IMR-90 (cell line): ENCODE results near the gene HERC3. TPM values are rescaled to one million over a fixed set of nuclear protein-coding genes. Genes with fewer than 3 reads are reported as not detected.

ENCODE experiments used
- ATAC-seq: fragments of 200-7000 bp; cut with Tn5 transposase; 2 replicates; pipeline ENCODE4 v1.9.1; 2020; ENCODE audit warnings: low read depth, mild to moderate bottlenecking, moderate library complexity
- BruUV-seq: library from RNA; stranded (reverse); fragments of 400-500 nt; replicated peaks from 2 replicates; lab custom pipeline; 2021; lab: Mats Ljungman, UMichigan
- CTCF ChIA-PET: fragments of 300-600 bp; formaldehyde crosslinking; extraction: SDS; loops from one replicate; lab custom pipeline; 2021; ENCODE audit warnings: antibody characterized with exemption; lab: Yijun Ruan, JAX
- POLR2A ChIA-PET: fragments of 300-600 bp; sonication (Branson Sonifier 250); formaldehyde crosslinking; loops from one replicate; lab custom pipeline; 2022; ENCODE audit warnings: antibody characterized with exemption; ENCODE audit not compliant: unreplicated experiment; lab: Charles Lee
- DNase-seq: peaks from one replicate; pipeline ENCODE4 v3.0.0; 2013
- H2AFZ ChIP-seq: replicated peaks from 2 replicates; pipeline ENCODE3; 2013; ENCODE audit warnings: low read length, mild to moderate bottlenecking; ENCODE audit not compliant: poor library complexity
- H2AK5ac ChIP-seq: 2 replicates; pipeline ENCODE4 v1.6.1; 2013; ENCODE audit warnings: low read depth, low read length, inconsistent platforms
- H2AK9ac ChIP-seq: replicated peaks from 2 replicates; pipeline ENCODE3; 2013; ENCODE audit warnings: mild to moderate bottlenecking, low read depth, low read length, moderate library complexity; ENCODE audit not compliant: poor library complexity
- H2BK120ac ChIP-seq: 2 replicates; pipeline ENCODE4 v1.6.1; 2013; ENCODE audit warnings: low read depth, low read length, inconsistent platforms
- H2BK15ac ChIP-seq: 3 replicates; pipeline ENCODE4 v1.6.1; 2013; ENCODE audit warnings: low read depth, low read length, inconsistent platforms
- H2BK20ac ChIP-seq: 2 replicates; pipeline ENCODE4 v1.6.1; 2013; ENCODE audit warnings: low read depth, mild to moderate bottlenecking, inconsistent platforms, low read length, moderate library complexity
- H2BK5ac ChIP-seq: 2 replicates; pipeline ENCODE4 v1.6.1; 2013; ENCODE audit warnings: mild to moderate bottlenecking, low read depth, low read length, inconsistent platforms; ENCODE audit not compliant: poor library complexity, severe bottlenecking
- H3K14ac ChIP-seq: replicated peaks from 2 replicates; pipeline ENCODE4 v1.6.1; 2013; ENCODE audit warnings: low read depth, low read length, inconsistent platforms
- H3K18ac ChIP-seq: 2 replicates; pipeline ENCODE4 v1.6.1; 2013; ENCODE audit warnings: low read depth, low read length, control low read depth
- H3K23ac ChIP-seq: 2 replicates; pipeline ENCODE4 v1.6.1; 2013; ENCODE audit warnings: low read depth, low read length, inconsistent platforms
- H3K27ac ChIP-seq: 2 replicates; pipeline ENCODE4 v1.5.1; 2013; ENCODE audit warnings: mild to moderate bottlenecking, control low read depth, low read length; ENCODE audit not compliant: insufficient read depth
- H3K27me3 ChIP-seq: 2 replicates; pipeline ENCODE4 v1.6.1; 2013; ENCODE audit warnings: low read length; ENCODE audit not compliant: control insufficient read depth, insufficient read depth
- H3K36me3 ChIP-seq: 2 replicates; pipeline ENCODE4 v1.6.1; 2013; ENCODE audit warnings: low read length, mixed read lengths; ENCODE audit not compliant: control insufficient read depth, insufficient read depth
- H3K4ac ChIP-seq: 2 replicates; pipeline ENCODE4 v1.6.1; 2013; ENCODE audit warnings: low read depth, low read length, inconsistent platforms
- H3K4me1 ChIP-seq: 2 replicates; pipeline ENCODE4 v1.6.1; 2013; ENCODE audit warnings: low read length, mixed read lengths; ENCODE audit not compliant: control insufficient read depth, insufficient read depth
- H3K4me2 ChIP-seq: 2 replicates; pipeline ENCODE4 v1.6.1; 2013; ENCODE audit warnings: low read depth, mild to moderate bottlenecking, control low read depth, low read length, moderate library complexity
- H3K4me3 ChIP-seq: 2 replicates; pipeline ENCODE4 v1.5.1; 2013; ENCODE audit warnings: low read depth, mild to moderate bottlenecking, control low read depth, low read length, moderate library complexity; ENCODE audit not compliant: insufficient read depth
- H3K56ac ChIP-seq: 2 replicates; pipeline ENCODE4 v1.6.1; 2013; ENCODE audit warnings: low read length, inconsistent platforms; ENCODE audit not compliant: insufficient read depth; ENCODE audit errors: extremely low read depth
- H3K79me1 ChIP-seq, 2 experiments: 2 replicates each; pipeline ENCODE4 v1.6.1; 2013; ENCODE audit warnings: low read length in 2 of 2, inconsistent platforms in 1 of 2, low read depth in 1 of 2
- H3K9ac ChIP-seq: 2 replicates; pipeline ENCODE4 v1.6.1; 2013; ENCODE audit warnings: low read depth, low read length, control low read depth
- H3K9me1 ChIP-seq: 2 replicates; pipeline ENCODE4 v1.6.1; 2013; ENCODE audit warnings: low read length, inconsistent platforms; ENCODE audit not compliant: insufficient read depth
- H3K9me3 ChIP-seq: 2 replicates; pipeline ENCODE4 v1.6.1; 2013; ENCODE audit warnings: low read length; ENCODE audit not compliant: control insufficient read depth, insufficient read depth
- H4K20me1 ChIP-seq: 2 replicates; pipeline ENCODE4 v1.6.1; 2013; ENCODE audit warnings: low read length, inconsistent platforms; ENCODE audit not compliant: insufficient read depth
- H4K5ac ChIP-seq: 2 replicates; pipeline ENCODE4 v1.6.1; 2013; ENCODE audit warnings: mild to moderate bottlenecking, low read depth, low read length, control low read depth
- H4K8ac ChIP-seq, 2 experiments: 2 replicates each; pipeline ENCODE4 v1.6.1; 2013; ENCODE audit warnings: low read depth in 2 of 2, low read length in 2 of 2, control low read depth in 1 of 2, inconsistent platforms in 1 of 2
- H4K91ac ChIP-seq: 2 replicates; pipeline ENCODE4 v1.6.1; 2013; ENCODE audit warnings: low read depth, low read length, inconsistent platforms; ENCODE audit not compliant: insufficient read depth
- BHLHE40 ChIP-seq: fragments of 150-350 bp; IDR thresholded peaks from 2 replicates; pipeline ENCODE4 v1.6.1; 2016; ENCODE audit warnings: mild to moderate bottlenecking, low read depth, low read length
- CEBPB ChIP-seq: IDR thresholded peaks from 2 replicates; pipeline ENCODE4 v1.6.1; 2012; ENCODE audit warnings: low read depth, low read length, improper control_type of control experiment
- ELK1 ChIP-seq: fragments of 150-350 bp; IDR thresholded peaks from 2 replicates; pipeline ENCODE4 v1.6.1; 2016; ENCODE audit warnings: low read depth, mild to moderate bottlenecking, low read length, moderate library complexity, borderline replicate concordance
- FOS ChIP-seq: fragments of 150-350 bp; IDR thresholded peaks from 2 replicates; pipeline ENCODE4 v1.6.1; 2016; ENCODE audit warnings: low read depth, low read length
- MAFK ChIP-seq: IDR thresholded peaks from 2 replicates; pipeline ENCODE4 v1.6.1; 2012; ENCODE audit warnings: low read depth, low read length, improper control_type of control experiment
- MAZ ChIP-seq: IDR thresholded peaks from 2 replicates; pipeline ENCODE4 v1.6.1; 2012; ENCODE audit warnings: low read depth, mild to moderate bottlenecking, low read length, improper control_type of control experiment, moderate library complexity, borderline replicate concordance
- MXI1 ChIP-seq: IDR thresholded peaks from 2 replicates; pipeline ENCODE4 v1.6.1; 2012; ENCODE audit warnings: low read depth, mild to moderate bottlenecking, low read length, moderate library complexity, borderline replicate concordance
- NFE2L2 ChIP-seq: fragments of 150-350 bp; IDR thresholded peaks from 2 replicates; pipeline ENCODE4 v1.6.1; 2016; ENCODE audit warnings: low read depth, mild to moderate bottlenecking, low read length
- POLR2A ChIP-seq: IDR thresholded peaks from 2 replicates; pipeline ENCODE4 v1.6.1; 2012; ENCODE audit warnings: mild to moderate bottlenecking, low read depth, low read length
- RAD21 ChIP-seq: IDR thresholded peaks from 2 replicates; pipeline ENCODE4 v1.6.1; 2012; ENCODE audit warnings: low read length, improper control_type of control experiment
- RCOR1 ChIP-seq: IDR thresholded peaks from 2 replicates; pipeline ENCODE4 v1.6.1; 2012; ENCODE audit warnings: mild to moderate bottlenecking, low read length, improper control_type of control experiment; ENCODE audit not compliant: insufficient replicate concordance
- RFX5 ChIP-seq: IDR thresholded peaks from 2 replicates; pipeline ENCODE4 v1.8.0; 2012; ENCODE audit warnings: low read depth, mild to moderate bottlenecking, low read length, moderate library complexity
- SMC3 ChIP-seq: fragments of 150-350 bp; IDR thresholded peaks from 2 replicates; pipeline ENCODE4 v1.6.1; 2016; ENCODE audit warnings: low read depth, mild to moderate bottlenecking, antibody characterized with exemption, low read length, moderate library complexity
- WGBS, 2 experiments: methylation state at CpG; one replicate each; pipeline versions ENCODE4 v1.1.5 to v1.1.7; 2013; ENCODE audit warnings: missing lambda C conversion rate in 2 of 2; ENCODE audit not compliant: insufficient read length in 1 of 2; ENCODE audit errors: extremely low coverage in 2 of 2; 5-methylcytosine and 5-hydroxymethylcytosine counted together
- dilution Hi-C: fragments of 300-500 bp; cut with HindIII; formaldehyde crosslinking; loops from one replicate; pipeline ENCODE4 v1.14.3; 2018; ENCODE audit warnings: low sequenced_read_pairs; ENCODE audit not compliant: unreplicated experiment
- in situ Hi-C: fragments of 300-500 bp; cut with MboI; formaldehyde crosslinking; loops from 3 replicates; pipeline ENCODE4 v1.14.3; 2019; ENCODE audit warnings: low sequenced_read_pairs, inconsistent platforms, mixed read lengths
- intact Hi-C: fragments of 100-400 bp; cut with micrococcal nuclease; formaldehyde crosslinking; loops from 2 replicates; pipeline ENCODE4 v1.10.0; 2022
- polyA plus RNA-seq, 3 experiments: library from polyadenylated mRNA; depleted of rRNA; stranded (reverse); fragments of >200 nt; gene quantifications; 2 replicates each; pipeline ENCODE4 v1.2.3, GENCODE V29; 2012; ENCODE audit warnings: low replicate concordance in 1 of 3
- total RNA-seq: library from RNA; depleted of rRNA; stranded (reverse); fragments of >200 nt; gene quantifications from 2 replicates; pipeline ENCODE4 v1.2.3, GENCODE V29; 2012
- TF ChIP-seq, protein P1 (sequence below): fragments of 150-350 bp; IDR thresholded peaks from 2 replicates; pipeline ENCODE4 v1.6.1; 2017; ENCODE audit warnings: mild to moderate bottlenecking, antibody characterized with exemption, low read length, low read depth

HERC3 gene
- total and polyA plus RNA-seq, 2 of the 4 experiments (the other 2 are of a cell fraction) = 8.9 to 9.5 TPM

- no peak for TF ChIP-seq RCOR1
Observed at GRCh38 chr4:88706574-88706973, 114.3 kb downstream of the HERC3 start (continued).

DNA sequence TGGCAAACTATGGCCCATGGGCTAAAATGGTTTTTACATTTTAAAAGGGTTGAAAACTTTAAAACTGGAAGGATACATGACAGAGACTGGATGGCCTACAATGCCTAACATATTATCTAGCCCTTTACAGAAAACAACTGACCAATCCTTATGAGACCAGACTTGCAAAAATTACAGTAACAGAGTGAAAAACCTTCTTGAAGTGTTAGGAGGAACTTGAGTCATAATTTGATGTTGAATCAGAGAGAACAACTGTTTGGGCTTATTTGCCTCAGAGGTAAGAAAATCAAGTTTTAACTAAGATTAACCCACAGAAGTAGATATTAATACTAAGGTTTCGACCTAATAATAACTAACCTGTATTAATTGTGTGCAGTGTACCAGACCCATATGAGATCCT is 117.7 kb downstream of the HERC3 start:
- no peak overlapping the region for H4K91ac ChIP-seq
- H3K36me3 ChIP-seq = peaks cover 2% of the 10 kb centered on the region; the same call in 1 of the 2 replicates
- WGBS, 2 experiments = no CpG with 5 or more reads among the region's 1 CpG
- TF ChIP-seq NFE2L2 (no peak), FOS (no peak), SMC3 (no peak), MAFK (no peak), RFX5 (no peak), ELK1 (no peak), CEBPB (no peak), BHLHE40 (no peak), RAD21 (no peak), MAZ (no peak), MXI1 (no peak), POLR2A (no peak)
- TF ChIP-seq, protein P1, sequence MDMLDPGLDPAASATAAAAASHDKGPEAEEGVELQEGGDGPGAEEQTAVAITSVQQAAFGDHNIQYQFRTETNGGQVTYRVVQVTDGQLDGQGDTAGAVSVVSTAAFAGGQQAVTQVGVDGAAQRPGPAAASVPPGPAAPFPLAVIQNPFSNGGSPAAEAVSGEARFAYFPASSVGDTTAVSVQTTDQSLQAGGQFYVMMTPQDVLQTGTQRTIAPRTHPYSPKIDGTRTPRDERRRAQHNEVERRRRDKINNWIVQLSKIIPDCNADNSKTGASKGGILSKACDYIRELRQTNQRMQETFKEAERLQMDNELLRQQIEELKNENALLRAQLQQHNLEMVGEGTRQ = no peak
- H3K9ac ChIP-seq = no peak overlapping the region
- in situ Hi-C loops = loop anchor here (5.0 kb wide), 1 partner anchor 312 kb away; no protein-coding TSS in a partner anchor
- H4K5ac ChIP-seq = no peak overlapping the region
- no peak overlapping the region for H2BK20ac ChIP-seq
- ATAC-seq (no peak), DNase-seq (no peak)
- H3K14ac ChIP-seq = no peak overlapping the region
- H3K27me3 ChIP-seq = no peaks in the 10 kb centered on the region
- H3K18ac ChIP-seq = no peak overlapping the region
- no peak overlapping the region for H4K8ac ChIP-seq
- no peak overlapping the region for H3K56ac ChIP-seq
- no peaks in the 10 kb centered on the region for H3K79me1 ChIP-seq
- CTCF ChIA-PET = no interaction called here
- H2BK15ac ChIP-seq = no peak overlapping the region
- no TSS peak for BruUV-seq
- dilution Hi-C loops = no loop called here
- no peak overlapping the region for H3K27ac ChIP-seq
- intact Hi-C loops = loop anchor here (5.0 kb wide), 1 partner anchor 82 kb away; no protein-coding TSS in a partner anchor
- H3K4me1 ChIP-seq = peaks cover 10% of the 10 kb centered on the region
- no peak overlapping the region for H3K23ac ChIP-seq
- H3K4me3 ChIP-seq = no peak overlapping the region
- H3K9me1 ChIP-seq = no peaks in the 10 kb centered on the region
- H4K20me1 ChIP-seq = no peaks in the 10 kb centered on the region
- no peaks in the 10 kb centered on the region for H3K9me3 ChIP-seq
- POLR2A ChIA-PET = no interaction called here
- no peak overlapping the region for H2BK5ac ChIP-seq
- no peak overlapping the region for H3K4ac ChIP-seq
- no peak overlapping the region for H3K4me2 ChIP-seq
- H2AK5ac ChIP-seq = no peak overlapping the region
- H2AK9ac ChIP-seq = no peak overlapping the region
- no peak overlapping the region for H2BK120ac ChIP-seq
- H2AFZ ChIP-seq = no peak overlapping the region
